ENCODE data around the gene INTS7. TPM values are rescaled to one million over a fixed set of nuclear protein-coding genes. Genes with fewer than 3 reads are reported as not detected.

Gene INTS7
- polyA plus RNA-seq, 1 of the 3 experiments (the other 2 are of a cell fraction) = 8.7 TPM

DNA sequence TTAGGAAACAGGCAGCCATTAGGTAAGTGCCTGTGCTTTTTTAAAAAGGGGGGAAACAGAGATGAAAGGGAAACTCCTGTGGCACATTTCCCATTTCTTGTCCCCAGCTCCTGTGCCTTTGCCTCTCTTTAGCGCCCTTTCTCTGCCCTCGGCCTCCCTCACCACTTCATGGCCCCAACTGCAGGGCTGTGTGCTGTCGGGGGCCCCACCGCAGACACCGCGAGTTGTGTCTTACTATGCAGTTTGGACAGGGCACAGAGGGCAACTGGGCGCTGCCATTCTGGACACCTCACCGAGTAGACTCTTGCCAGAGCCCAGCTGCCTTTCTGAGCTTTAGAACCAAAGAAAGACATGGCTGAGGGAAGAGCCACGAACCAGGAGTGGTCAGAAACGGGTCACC is 111.1 kb downstream of the INTS7 start:
- 82% methylated on average over 10 of the region's 10 CpGs for WGBS (ENCODE audit: low lambda C conversion rate)
- H3K36me3 ChIP-seq (replicated peaks in 1 of 2; ENCODE audit: control insufficient read depth in 1 of 2, insufficient read depth in 2 of 2, low read length in 1 of 2) = no peaks in the 10 kb centered on the region
- no peak overlapping the region for H2AFZ ChIP-seq (ENCODE audit: low read depth)
- no peak for DNase-seq
- ChIA-PET POLR2A (no interaction called here), CTCF (interaction anchor here (0.8 to 1.5 kb wide), 3 partner anchors 13 to 30 kb away, joined by 3 to 5 read pairs (median 3); no protein-coding TSS in a partner anchor)
- H3K9me3 ChIP-seq = no peaks in the 10 kb centered on the region
- TF ChIP-seq SMC3 (IDR thresholded peaks at IDR 0.05; ENCODE audit: low read depth, low read length) (no peak), NFIC (IDR thresholded peaks at IDR 0.05; ENCODE audit: borderline replicate concordance) (no peak), FOXM1 (IDR thresholded peaks at IDR 0.05; ENCODE audit: low read depth) (no peak), FOSL2 (IDR thresholded peaks at IDR 0.05; ENCODE audit: borderline replicate concordance, low read depth) (no peak), MEF2A (IDR thresholded peaks at IDR 0.05; ENCODE audit: borderline replicate concordance, low read depth) (no peak), EP300 (IDR thresholded peaks at IDR 0.05; ENCODE audit: borderline replicate concordance in 1 of 2, low read depth in 1 of 2, low read length in 1 of 2) (no peak), FOXJ3 (CRISPR knock-in tag; IDR thresholded peaks at IDR 0.05) (no peak), USF1 (IDR thresholded peaks at IDR 0.05; ENCODE audit: borderline replicate concordance, low read depth) (no peak), MAX (IDR thresholded peaks at IDR 0.05; ENCODE audit: low read depth) (no peak), ELF1 (IDR thresholded peaks at IDR 0.05) (no peak), RCOR1 (IDR thresholded peaks at IDR 0.05; ENCODE audit: low read length) (no peak), RAD21 (IDR thresholded peaks at IDR 0.05; ENCODE audit: low read length) (no peak), ZBTB33 (IDR thresholded peaks at IDR 0.05; ENCODE audit: borderline replicate concordance, low read depth) (no peak), RFX5 (IDR thresholded peaks at IDR 0.05; ENCODE audit: low read length) (no peak), NRF1 (IDR thresholded peaks at IDR 0.05; ENCODE audit: low read depth, low read length) (no peak), SIN3A (IDR thresholded peaks at IDR 0.05; ENCODE audit: borderline replicate concordance, low read depth, low read length) (no peak)
- TF ChIP-seq, protein P1, sequence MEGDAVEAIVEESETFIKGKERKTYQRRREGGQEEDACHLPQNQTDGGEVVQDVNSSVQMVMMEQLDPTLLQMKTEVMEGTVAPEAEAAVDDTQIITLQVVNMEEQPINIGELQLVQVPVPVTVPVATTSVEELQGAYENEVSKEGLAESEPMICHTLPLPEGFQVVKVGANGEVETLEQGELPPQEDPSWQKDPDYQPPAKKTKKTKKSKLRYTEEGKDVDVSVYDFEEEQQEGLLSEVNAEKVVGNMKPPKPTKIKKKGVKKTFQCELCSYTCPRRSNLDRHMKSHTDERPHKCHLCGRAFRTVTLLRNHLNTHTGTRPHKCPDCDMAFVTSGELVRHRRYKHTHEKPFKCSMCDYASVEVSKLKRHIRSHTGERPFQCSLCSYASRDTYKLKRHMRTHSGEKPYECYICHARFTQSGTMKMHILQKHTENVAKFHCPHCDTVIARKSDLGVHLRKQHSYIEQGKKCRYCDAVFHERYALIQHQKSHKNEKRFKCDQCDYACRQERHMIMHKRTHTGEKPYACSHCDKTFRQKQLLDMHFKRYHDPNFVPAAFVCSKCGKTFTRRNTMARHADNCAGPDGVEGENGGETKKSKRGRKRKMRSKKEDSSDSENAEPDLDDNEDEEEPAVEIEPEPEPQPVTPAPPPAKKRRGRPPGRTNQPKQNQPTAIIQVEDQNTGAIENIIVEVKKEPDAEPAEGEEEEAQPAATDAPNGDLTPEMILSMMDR (IDR thresholded peaks at IDR 0.05) = no peak
- TF ChIP-seq, protein P2, sequence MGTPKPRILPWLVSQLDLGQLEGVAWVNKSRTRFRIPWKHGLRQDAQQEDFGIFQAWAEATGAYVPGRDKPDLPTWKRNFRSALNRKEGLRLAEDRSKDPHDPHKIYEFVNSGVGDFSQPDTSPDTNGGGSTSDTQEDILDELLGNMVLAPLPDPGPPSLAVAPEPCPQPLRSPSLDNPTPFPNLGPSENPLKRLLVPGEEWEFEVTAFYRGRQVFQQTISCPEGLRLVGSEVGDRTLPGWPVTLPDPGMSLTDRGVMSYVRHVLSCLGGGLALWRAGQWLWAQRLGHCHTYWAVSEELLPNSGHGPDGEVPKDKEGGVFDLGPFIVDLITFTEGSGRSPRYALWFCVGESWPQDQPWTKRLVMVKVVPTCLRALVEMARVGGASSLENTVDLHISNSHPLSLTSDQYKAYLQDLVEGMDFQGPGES (IDR thresholded peaks at IDR 0.05; ENCODE audit: low read depth, low read length) = no peak
- TF ChIP-seq, protein P3, sequence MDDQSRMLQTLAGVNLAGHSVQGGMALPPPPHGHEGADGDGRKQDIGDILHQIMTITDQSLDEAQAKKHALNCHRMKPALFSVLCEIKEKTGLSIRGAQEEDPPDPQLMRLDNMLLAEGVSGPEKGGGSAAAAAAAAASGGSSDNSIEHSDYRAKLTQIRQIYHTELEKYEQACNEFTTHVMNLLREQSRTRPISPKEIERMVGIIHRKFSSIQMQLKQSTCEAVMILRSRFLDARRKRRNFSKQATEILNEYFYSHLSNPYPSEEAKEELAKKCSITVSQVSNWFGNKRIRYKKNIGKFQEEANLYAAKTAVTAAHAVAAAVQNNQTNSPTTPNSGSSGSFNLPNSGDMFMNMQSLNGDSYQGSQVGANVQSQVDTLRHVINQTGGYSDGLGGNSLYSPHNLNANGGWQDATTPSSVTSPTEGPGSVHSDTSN (IDR thresholded peaks at IDR 0.05) = no peak
- TF ChIP-seq, protein P4, sequence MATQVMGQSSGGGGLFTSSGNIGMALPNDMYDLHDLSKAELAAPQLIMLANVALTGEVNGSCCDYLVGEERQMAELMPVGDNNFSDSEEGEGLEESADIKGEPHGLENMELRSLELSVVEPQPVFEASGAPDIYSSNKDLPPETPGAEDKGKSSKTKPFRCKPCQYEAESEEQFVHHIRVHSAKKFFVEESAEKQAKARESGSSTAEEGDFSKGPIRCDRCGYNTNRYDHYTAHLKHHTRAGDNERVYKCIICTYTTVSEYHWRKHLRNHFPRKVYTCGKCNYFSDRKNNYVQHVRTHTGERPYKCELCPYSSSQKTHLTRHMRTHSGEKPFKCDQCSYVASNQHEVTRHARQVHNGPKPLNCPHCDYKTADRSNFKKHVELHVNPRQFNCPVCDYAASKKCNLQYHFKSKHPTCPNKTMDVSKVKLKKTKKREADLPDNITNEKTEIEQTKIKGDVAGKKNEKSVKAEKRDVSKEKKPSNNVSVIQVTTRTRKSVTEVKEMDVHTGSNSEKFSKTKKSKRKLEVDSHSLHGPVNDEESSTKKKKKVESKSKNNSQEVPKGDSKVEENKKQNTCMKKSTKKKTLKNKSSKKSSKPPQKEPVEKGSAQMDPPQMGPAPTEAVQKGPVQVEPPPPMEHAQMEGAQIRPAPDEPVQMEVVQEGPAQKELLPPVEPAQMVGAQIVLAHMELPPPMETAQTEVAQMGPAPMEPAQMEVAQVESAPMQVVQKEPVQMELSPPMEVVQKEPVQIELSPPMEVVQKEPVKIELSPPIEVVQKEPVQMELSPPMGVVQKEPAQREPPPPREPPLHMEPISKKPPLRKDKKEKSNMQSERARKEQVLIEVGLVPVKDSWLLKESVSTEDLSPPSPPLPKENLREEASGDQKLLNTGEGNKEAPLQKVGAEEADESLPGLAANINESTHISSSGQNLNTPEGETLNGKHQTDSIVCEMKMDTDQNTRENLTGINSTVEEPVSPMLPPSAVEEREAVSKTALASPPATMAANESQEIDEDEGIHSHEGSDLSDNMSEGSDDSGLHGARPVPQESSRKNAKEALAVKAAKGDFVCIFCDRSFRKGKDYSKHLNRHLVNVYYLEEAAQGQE (IDR thresholded peaks at IDR 0.05; ENCODE audit: low read depth, low read length) = no peak
- no peak overlapping the region for H3K9ac ChIP-seq
- H3K27ac ChIP-seq (ENCODE audit: low read depth in 2 of 2, low read length in 1 of 2) = no peak overlapping the region
- H3K9me2 ChIP-seq = no peaks in the 10 kb centered on the region
- no peaks in the 10 kb centered on the region for H3K27me3 ChIP-seq (ENCODE audit: insufficient read depth)
- peaks cover 2 to 5% of the 10 kb centered on the region in 2 experiments; a peak in 1 of 4 replicates for H3K4me1 ChIP-seq (ENCODE audit: control insufficient read depth in 1 of 2, insufficient read depth in 2 of 2, low read depth in 1 of 2, low read length in 1 of 2)
- peaks cover 8% of the 10 kb centered on the region for H3F3A ChIP-seq (replicated peaks; ENCODE audit: insufficient read depth)
- no peak overlapping the region for H3K4me3 ChIP-seq (ENCODE audit: low read depth in 2 of 2, low read length in 1 of 2)
- no peak overlapping the region for H3K4me2 ChIP-seq
- H3K79me2 ChIP-seq (ENCODE audit: insufficient read depth) = no peaks in the 10 kb centered on the region
- no peaks in the 10 kb centered on the region for H4K20me1 ChIP-seq (ENCODE audit: insufficient read depth)
